Suprapubic skin (tissue), 3 donors: ENCODE measurements around the gene PPEF2.
A peak's percentile ranks its signal among the peaks of the same experiment; 100 is the strongest.

Experiments
- POLR2A ChIP-seq, 2 donors: fragments of 450-650 bp; IDR thresholded peaks; one replicate each; pipeline ENCODE4 v1.6.1; 2017; ENCODE audit warnings: antibody characterized with exemption in 2 of 2, mild to moderate bottlenecking in 2 of 2, moderate library complexity in 2 of 2
- TF ChIP-seq, protein P1 (sequence below), 2 donors: fragments of 200-600 bp in 1 of 2; fragments of 450-650 bp in 1 of 2; sonication (generic) in 1 of 2; IDR thresholded peaks; one replicate each; pipeline ENCODE4 v1.5.1; 2016 to 2019; ENCODE audit warnings: antibody characterized with exemption in 2 of 2, mild to moderate bottlenecking in 1 of 2, moderate library complexity in 1 of 2

GRCh38 chr4:75895744-75896314, 6.4 kb downstream of the PPEF2 start:
- no peak for TF ChIP-seq POLR2A (IDR thresholded peaks at IDR 0.05)
- TF ChIP-seq, protein P1, sequence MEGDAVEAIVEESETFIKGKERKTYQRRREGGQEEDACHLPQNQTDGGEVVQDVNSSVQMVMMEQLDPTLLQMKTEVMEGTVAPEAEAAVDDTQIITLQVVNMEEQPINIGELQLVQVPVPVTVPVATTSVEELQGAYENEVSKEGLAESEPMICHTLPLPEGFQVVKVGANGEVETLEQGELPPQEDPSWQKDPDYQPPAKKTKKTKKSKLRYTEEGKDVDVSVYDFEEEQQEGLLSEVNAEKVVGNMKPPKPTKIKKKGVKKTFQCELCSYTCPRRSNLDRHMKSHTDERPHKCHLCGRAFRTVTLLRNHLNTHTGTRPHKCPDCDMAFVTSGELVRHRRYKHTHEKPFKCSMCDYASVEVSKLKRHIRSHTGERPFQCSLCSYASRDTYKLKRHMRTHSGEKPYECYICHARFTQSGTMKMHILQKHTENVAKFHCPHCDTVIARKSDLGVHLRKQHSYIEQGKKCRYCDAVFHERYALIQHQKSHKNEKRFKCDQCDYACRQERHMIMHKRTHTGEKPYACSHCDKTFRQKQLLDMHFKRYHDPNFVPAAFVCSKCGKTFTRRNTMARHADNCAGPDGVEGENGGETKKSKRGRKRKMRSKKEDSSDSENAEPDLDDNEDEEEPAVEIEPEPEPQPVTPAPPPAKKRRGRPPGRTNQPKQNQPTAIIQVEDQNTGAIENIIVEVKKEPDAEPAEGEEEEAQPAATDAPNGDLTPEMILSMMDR (IDR thresholded peaks at IDR 0.05): peak; percentile 24 to 26
